ENCODE data around the gene PTPRO.

PTPRO gene

GRCh38 chr12:15407025-15407424 is 84.7 kb downstream of the PTPRO start:
- DNase-seq (ENCODE audit: low spot score): no peak
- TF ChIP-seq CTCF (IDR thresholded peaks at IDR 0.05; ENCODE audit: extremely low read depth, missing control alignments): no peak

GRCh38 chr12:15411842-15412241 is 89.5 kb downstream of the PTPRO start:
- no peak for DNase-seq (ENCODE audit: low spot score)
- TF ChIP-seq CTCF (IDR thresholded peaks at IDR 0.05; ENCODE audit: extremely low read depth, missing control alignments): no peak

DNA sequence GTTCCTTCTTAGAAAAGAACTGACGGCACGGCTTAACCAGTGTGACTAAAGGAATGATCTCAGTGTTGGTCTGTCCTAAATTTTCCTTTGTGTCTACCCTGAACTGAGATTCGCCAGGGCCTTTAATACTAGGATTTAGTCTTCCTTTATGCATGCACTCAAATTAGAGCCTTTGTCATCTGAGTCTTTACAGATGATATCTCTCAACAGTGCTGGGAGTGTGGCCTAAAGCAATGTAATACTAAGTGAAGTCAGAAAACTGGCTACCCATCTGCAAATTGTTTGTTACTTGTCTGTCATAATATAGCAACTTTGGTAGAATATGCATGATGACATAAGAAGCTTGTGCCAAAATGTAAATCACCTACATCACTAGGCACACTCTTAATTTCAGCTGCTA is 95.4 kb downstream of the PTPRO start:
- no peak for DNase-seq (ENCODE audit: low spot score)
- TF ChIP-seq CTCF (IDR thresholded peaks at IDR 0.05; ENCODE audit: extremely low read depth, missing control alignments): no peak

GRCh38 chr12:15423629-15424028 is 101.3 kb downstream of the PTPRO start:
- TF ChIP-seq CTCF (IDR thresholded peaks at IDR 0.05; ENCODE audit: extremely low read depth, missing control alignments): no peak
- no peak for DNase-seq (ENCODE audit: low spot score)

DNA sequence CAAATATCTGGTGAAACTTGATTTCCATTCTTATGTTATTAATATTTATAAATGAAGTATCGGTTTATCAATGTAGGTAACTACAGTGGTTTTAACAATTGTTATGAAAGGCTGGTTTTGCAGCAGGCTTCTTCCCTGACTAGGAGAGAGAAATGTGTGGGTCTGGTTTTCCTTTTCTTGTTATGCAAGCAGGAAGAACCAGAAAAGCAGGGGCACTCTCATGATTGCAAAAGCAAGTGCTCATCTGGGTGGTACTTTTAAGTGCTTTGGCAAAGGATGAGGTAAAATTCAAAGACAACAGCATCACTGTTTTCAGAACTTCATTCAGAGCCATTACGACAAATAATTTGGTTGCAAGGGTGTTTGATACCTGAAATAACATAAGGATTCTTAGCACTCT is 105.6 kb downstream of the PTPRO start:
- TF ChIP-seq CTCF (IDR thresholded peaks at IDR 0.05; ENCODE audit: extremely low read depth, missing control alignments): no peak
- no peak for DNase-seq (ENCODE audit: low spot score)

DNA sequence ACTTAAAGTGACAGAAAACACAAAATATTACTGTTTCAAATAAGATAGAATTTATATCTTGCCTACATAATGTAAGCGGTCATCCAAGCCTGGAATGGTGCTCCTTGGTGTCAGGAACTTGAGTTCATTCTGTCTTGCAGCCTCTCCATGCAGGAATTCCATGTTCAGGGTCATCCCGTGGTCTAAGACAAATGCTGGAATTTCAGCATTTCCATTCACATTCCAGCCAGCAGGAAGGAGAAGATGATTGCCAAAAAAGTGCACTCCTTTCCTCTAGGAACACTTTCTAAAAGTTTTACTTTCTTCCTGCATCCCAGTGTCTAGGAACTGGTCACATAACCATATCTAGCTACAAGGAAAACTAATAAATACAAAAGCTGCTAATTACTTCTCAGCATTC is 106.3 kb downstream of the PTPRO start:
- no peak for DNase-seq (ENCODE audit: low spot score)
- no peak for TF ChIP-seq CTCF (IDR thresholded peaks at IDR 0.05; ENCODE audit: extremely low read depth, missing control alignments)

DNA sequence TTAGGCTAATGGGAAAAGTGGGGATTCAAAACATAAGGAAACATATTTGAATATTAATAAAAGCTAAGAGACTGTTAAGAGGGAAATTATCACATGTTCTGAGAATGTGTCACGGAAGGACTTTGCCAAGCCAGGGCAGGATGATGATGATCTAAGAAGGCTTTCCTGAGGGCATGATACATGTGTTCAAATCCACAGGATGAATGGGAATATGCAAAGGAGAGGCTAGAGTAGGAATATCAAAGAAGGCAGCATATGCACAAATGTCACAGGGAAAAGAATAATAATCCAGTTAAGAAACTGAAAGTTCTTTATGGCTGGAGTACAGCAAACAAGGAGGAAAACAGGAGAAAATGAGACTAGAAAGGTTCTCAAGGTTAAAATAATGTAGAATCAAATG is 107.0 kb downstream of the PTPRO start:
- no peak for TF ChIP-seq CTCF (IDR thresholded peaks at IDR 0.05; ENCODE audit: extremely low read depth, missing control alignments)
- DNase-seq (ENCODE audit: low spot score): no peak

Measured in GM20000 (cell line).